Smooth muscle cell (in vitro differentiated cells): ENCODE measurements around the gene ZNF320. TPM values are rescaled to one million over a fixed set of nuclear protein-coding genes. Genes with fewer than 3 reads are reported as not detected.
"Not testable (repeated sequence)": the region's sequence is repeated elsewhere in the genome, so short reads cannot be mapped to it uniquely, and the experiment has no call there.

Experiments used
- DNase-seq: peaks from one replicate; lab custom pipeline; 2025; ENCODE audit not compliant: unreplicated experiment; lab: John Stamatoyannopoulos, UW
- H2AFZ ChIP-seq: fragments of 200-600 bp; sonication (generic); 2 replicates; pipeline ENCODE4 v1.6.0; 2016; ENCODE audit warnings: antibody characterized with exemption, low read depth, mild to moderate bottlenecking
- H3F3A ChIP-seq: fragments of 200-600 bp; sonication (generic); 2 replicates; pipeline ENCODE4 v1.6.0; 2017; ENCODE audit warnings: antibody characterized with exemption, low read depth
- H3K27ac ChIP-seq: fragments of 200-600 bp; sonication (generic); 2 replicates; pipeline ENCODE4 v1.5.1; 2016; ENCODE audit warnings: low read depth, mild to moderate bottlenecking
- H3K27me3 ChIP-seq: fragments of 200-600 bp; sonication (generic); 2 replicates; pipeline ENCODE4 v1.6.1; 2016; ENCODE audit warnings: low read depth, mild to moderate bottlenecking
- H3K36me3 ChIP-seq: fragments of 200-600 bp; sonication (generic); 2 replicates; pipeline ENCODE4 v1.5.1; 2016; ENCODE audit warnings: low read depth
- H3K4me1 ChIP-seq: fragments of 200-600 bp; sonication (generic); 2 replicates; pipeline ENCODE4 v1.5.1; 2016; ENCODE audit warnings: low read depth
- H3K4me2 ChIP-seq: fragments of 200-600 bp; sonication (generic); 2 replicates; pipeline ENCODE4 v1.6.0; 2016; ENCODE audit warnings: mild to moderate bottlenecking
- H3K4me3 ChIP-seq: fragments of 200-600 bp; sonication (generic); 2 replicates; pipeline ENCODE4 v1.5.1; 2016; ENCODE audit warnings: mild to moderate bottlenecking
- H3K79me2 ChIP-seq: fragments of 200-600 bp; sonication (generic); 2 replicates; pipeline ENCODE4 v1.6.0; 2016; ENCODE audit warnings: low read depth, mild to moderate bottlenecking
- H3K9ac ChIP-seq: fragments of 200-600 bp; sonication (generic); 2 replicates; pipeline ENCODE4 v1.6.0; 2016; ENCODE audit warnings: low read depth
- H3K9me3 ChIP-seq: fragments of 200-600 bp; sonication (generic); replicated peaks from 2 replicates; pipeline ENCODE4 v1.5.1; 2016; ENCODE audit warnings: low read depth
- H4K20me1 ChIP-seq: fragments of 200-600 bp; sonication (generic); 2 replicates; pipeline ENCODE4 v1.6.0; 2016; ENCODE audit warnings: low read depth
- WGBS: methylation state at CpG from one replicate; pipeline ENCODE4 v1.1.7; 2016; ENCODE audit warnings: low lambda C conversion rate; 5-methylcytosine and 5-hydroxymethylcytosine counted together
- polyA plus RNA-seq: library from polyadenylated mRNA; unstranded; fragments of >200 nt; fragmentation: Nextera tagmentation; extraction: Ambion mirVana; gene quantifications from 2 replicates; pipeline ENCODE4 v1.2.1, GENCODE V29; 2016
- total RNA-seq: library from RNA; depleted of rRNA; stranded (reverse); fragments of >200 nt; gene quantifications from 2 replicates; pipeline ENCODE4 v1.2.3, GENCODE V29; 2014
- TF ChIP-seq, protein P1 (sequence below): fragments of 200-600 bp; sonication (generic); IDR thresholded peaks from 2 replicates; pipeline ENCODE4 v1.5.1; 2017; ENCODE audit warnings: borderline replicate concordance, mild to moderate bottlenecking, antibody characterized with exemption; ENCODE audit not compliant: insufficient read depth, poor library complexity, severe bottlenecking

Gene ZNF320
- total and polyA plus RNA-seq, 2 experiments from 2014 or later = 6.2 to 14.7 TPM

DNA sequence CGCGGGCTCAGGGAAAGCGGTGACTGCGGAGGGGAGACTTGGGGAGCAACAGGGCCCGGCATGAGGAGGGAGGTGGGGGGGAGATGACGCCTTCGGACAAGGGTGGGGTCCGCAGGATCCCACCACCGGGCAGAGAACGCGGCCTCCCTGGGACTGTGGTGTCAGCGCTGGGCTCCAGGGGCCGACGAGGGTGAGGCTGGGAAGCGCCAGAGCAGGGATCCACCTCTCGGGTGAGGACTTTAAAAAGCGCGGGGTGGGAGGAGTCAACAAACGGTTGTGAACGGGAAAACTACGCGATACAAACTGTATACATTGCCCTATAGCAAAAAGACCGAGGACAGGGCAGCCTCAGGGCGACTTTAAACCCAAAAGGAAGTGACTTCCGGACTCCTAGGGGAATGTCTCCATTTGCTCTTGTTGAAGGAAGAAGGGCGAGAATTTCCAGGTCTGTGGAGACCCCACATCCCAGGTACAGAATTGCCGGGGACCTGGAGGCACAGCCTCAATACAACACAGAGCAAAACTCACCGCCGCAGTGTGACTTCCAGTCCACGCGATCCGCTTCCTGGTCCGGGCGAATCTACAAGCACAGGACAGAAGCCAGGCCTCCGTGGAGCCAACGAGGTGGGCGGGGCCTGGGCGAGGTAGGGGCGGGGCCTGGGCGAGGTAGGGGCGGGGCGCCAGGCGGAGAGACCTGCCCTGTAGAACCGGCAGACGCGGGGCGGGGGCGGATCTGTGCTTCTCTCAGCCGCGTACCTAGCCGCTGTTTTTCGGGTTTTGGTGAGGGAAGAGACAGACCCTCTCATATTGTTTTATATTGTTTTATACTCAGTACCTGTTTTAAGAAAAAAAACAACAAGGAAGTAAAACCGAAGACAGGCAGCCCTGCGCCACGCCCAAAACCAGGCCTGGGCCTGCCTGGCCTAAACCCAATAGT lies 25.7 kb upstream of the ZNF320 start, which contains the start of gene ZNF888:
TSS of gene ZNF888 (minus strand) at position 588 of the 937 bp plus-strand sequence. CDS start 5,555 bp downstream, outside the sequence.
- H3K79me2 ChIP-seq = peaks cover 8% of the 10 kb centered on the region
- H3K36me3 ChIP-seq = no peaks in the 10 kb centered on the region
- peak within 1 kb of the TSS; percentile 65 for H3K4me3 ChIP-seq
- H2AFZ ChIP-seq = peak within 1 kb of the TSS; percentile 88
- no peaks in the 10 kb centered on the region for H3K9me3 ChIP-seq
- DNase-seq = peak; percentile 68
- no peaks in the 10 kb centered on the region for H3K27me3 ChIP-seq
- H4K20me1 ChIP-seq = no peaks in the 10 kb centered on the region
- 3% methylated on average over 55 of the region's 55 CpGs for WGBS
- H3K9ac ChIP-seq = peak within 1 kb of the TSS; percentile 85
- peak within 1 kb of the TSS; percentile 92 for H3K4me2 ChIP-seq
- peaks cover 6% of the 10 kb centered on the region for H3K4me1 ChIP-seq
- TF ChIP-seq, protein P1, sequence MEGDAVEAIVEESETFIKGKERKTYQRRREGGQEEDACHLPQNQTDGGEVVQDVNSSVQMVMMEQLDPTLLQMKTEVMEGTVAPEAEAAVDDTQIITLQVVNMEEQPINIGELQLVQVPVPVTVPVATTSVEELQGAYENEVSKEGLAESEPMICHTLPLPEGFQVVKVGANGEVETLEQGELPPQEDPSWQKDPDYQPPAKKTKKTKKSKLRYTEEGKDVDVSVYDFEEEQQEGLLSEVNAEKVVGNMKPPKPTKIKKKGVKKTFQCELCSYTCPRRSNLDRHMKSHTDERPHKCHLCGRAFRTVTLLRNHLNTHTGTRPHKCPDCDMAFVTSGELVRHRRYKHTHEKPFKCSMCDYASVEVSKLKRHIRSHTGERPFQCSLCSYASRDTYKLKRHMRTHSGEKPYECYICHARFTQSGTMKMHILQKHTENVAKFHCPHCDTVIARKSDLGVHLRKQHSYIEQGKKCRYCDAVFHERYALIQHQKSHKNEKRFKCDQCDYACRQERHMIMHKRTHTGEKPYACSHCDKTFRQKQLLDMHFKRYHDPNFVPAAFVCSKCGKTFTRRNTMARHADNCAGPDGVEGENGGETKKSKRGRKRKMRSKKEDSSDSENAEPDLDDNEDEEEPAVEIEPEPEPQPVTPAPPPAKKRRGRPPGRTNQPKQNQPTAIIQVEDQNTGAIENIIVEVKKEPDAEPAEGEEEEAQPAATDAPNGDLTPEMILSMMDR = no peak
- peak within 1 kb of the TSS; percentile 89 for H3K27ac ChIP-seq
- H3F3A ChIP-seq = peaks cover 8% of the 10 kb centered on the region

GRCh38 chr19:52917531-52917930 lies 20.1 kb upstream of the ZNF320 start:
- H2AFZ ChIP-seq = no peak overlapping the region
- TF ChIP-seq, protein P1 = no peak
- no peak for DNase-seq
- H4K20me1 ChIP-seq = no peaks in the 10 kb centered on the region
- H3K27me3 ChIP-seq = no peaks in the 10 kb centered on the region
- H3K4me3 ChIP-seq = no peak overlapping the region
- no peaks in the 10 kb centered on the region for H3K9me3 ChIP-seq
- H3K79me2 ChIP-seq = peaks cover 8% of the 10 kb centered on the region
- H3K27ac ChIP-seq = no peak overlapping the region
- no peaks in the 10 kb centered on the region for H3F3A ChIP-seq
- H3K36me3 ChIP-seq = no peaks in the 10 kb centered on the region
- whole genome bisulfite sequencing = 97% methylated on average over 5 of the region's 5 CpGs
- H3K4me2 ChIP-seq = no peak overlapping the region
- no peaks in the 10 kb centered on the region for H3K4me1 ChIP-seq
- no peak overlapping the region for H3K9ac ChIP-seq

- Histone ChIP-seq H3K9me3 (no peaks in the 10 kb centered on the region), H3K27ac (no peak overlapping the region), H3K27me3 (no peaks in the 10 kb centered on the region), H3F3A (no peaks in the 10 kb centered on the region), H3K36me3 (peaks cover 15% of the 10 kb centered on the region), H2AFZ (no peak overlapping the region), H3K79me2 (no peaks in the 10 kb centered on the region), H3K4me3 (no peak overlapping the region), H3K9ac (no peak overlapping the region), H4K20me1 (no peaks in the 10 kb centered on the region), H3K4me1 (no peaks in the 10 kb centered on the region), H3K4me2 (no peak overlapping the region)
- WGBS = 100% methylated on average over 1 of the region's 1 CpG
- TF ChIP-seq, protein P1 = no peak
- no peak for DNase-seq
These were observed 13.2 kb upstream of the ZNF320 start for GRCh38 chr19:52910648-52911047.

DNA sequence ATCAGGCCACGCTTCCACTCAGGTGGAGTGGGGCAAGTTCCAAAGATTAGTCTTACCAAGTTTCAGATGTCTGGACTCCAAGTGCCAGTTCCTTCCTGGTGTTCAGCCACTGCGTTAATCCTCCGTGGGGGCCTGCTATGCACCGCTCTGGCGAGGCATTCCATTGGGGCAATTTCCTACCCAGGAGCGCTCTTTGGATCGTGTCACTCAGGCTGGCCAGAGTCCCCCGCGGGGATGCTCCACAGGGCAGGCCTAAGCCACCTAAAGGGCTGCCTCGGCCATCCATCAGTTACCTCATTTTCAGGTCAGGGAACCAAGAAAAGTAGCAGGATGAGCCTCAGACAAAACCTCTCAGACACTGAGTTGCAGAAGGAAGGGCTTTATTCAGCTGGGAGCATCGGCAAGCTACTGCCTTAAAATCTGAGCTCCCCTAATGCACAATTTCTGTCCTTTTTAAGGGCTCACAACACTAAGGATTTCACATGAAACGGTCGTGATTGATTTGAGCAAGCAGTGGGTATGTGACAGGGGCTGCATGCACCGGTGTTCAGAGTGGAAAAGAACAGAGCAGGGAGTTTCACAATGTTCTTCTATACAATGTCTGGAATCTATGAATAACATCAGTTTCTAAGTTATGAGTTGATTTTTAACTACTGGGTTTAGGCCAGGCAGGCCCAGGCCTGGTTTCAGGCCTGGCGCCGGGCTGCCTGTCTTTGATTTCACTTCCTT lies 6.8 kb upstream of the ZNF320 start:
- H3F3A ChIP-seq, H3K4me1 ChIP-seq, H4K20me1 ChIP-seq, H3K27me3 ChIP-seq, H3K9me3 ChIP-seq, H3K27ac ChIP-seq, H2AFZ ChIP-seq, H3K9ac ChIP-seq, H3K4me2 ChIP-seq, H3K4me3 ChIP-seq, H3K79me2 ChIP-seq, DNase-seq: not testable (repeated sequence)
- WGBS = 87% methylated on average over 16 of the region's 16 CpGs
- peaks cover 15% of the 10 kb centered on the region for H3K36me3 ChIP-seq
